HepG2 (cell line): Measurements from ENCODE around the gene OR1Q1. TPM values are rescaled to one million over a fixed set of nuclear protein-coding genes. Genes with fewer than 3 reads are reported as not detected.
A peak's percentile ranks its signal among the peaks of the same experiment; 100 is the strongest.

ENCODE experiments used
- ATAC-seq: fragments of 200-7000 bp; cut with Tn5 transposase; 3 replicates; pipeline ENCODE4 v1.9.1; 2020; ENCODE audit warnings: mild to moderate bottlenecking, moderate library complexity
- BruUV-seq: library from RNA; stranded (reverse); fragments of 400-500 nt; replicated peaks from 2 replicates; lab custom pipeline; 2021; lab: Mats Ljungman, UMichigan
- CTCF ChIA-PET: fragments of 300-600 bp; formaldehyde crosslinking; extraction: SDS; loops from one replicate; lab custom pipeline; 2021; ENCODE audit warnings: low total read pairs, inconsistent platforms, low intra/inter-chr PET ratio; lab: Yijun Ruan, JAX
- POLR2A ChIA-PET: fragments of 350-600 bp; sonication (Branson Sonifier 250); formaldehyde crosslinking; loops from one replicate; lab custom pipeline; 2020; ENCODE audit warnings: antibody characterized with exemption, inconsistent platforms; lab: Yijun Ruan, JAX
- DNase-seq: peaks from one replicate; pipeline ENCODE4 v3.0.0-alpha.2; 2015; ENCODE audit warnings: low spot score
- FAIRE-seq: peaks from 3 replicates; lab custom pipeline; 2011; peaks lifted over from hg19 to GRCh38; lab: Jason Lieb, UNC
- H2AFZ ChIP-seq: one replicate; pipeline ENCODE4 v1.6.1; 2011; ENCODE audit warnings: low read length, inconsistent platforms
- H3K27ac ChIP-seq: fragments of 300-600 bp; 3 replicates; pipeline ENCODE4 v1.8.0; 2011; ENCODE audit warnings: mixed run types, mild to moderate bottlenecking, mixed read lengths, low read length, inconsistent platforms; ENCODE audit not compliant: insufficient read depth; ENCODE audit errors: extremely low read length
- H3K27me3 ChIP-seq, 2 experiments: fragments of 200-600 bp in 1 of 2; 2 replicates in 1 of 2; 3 replicates in 1 of 2; pipeline versions ENCODE4 v1.6.0 to v1.8.0; 2011; ENCODE audit warnings: low read length in 2 of 2, mild to moderate bottlenecking in 2 of 2, moderate library complexity in 2 of 2, inconsistent platforms in 1 of 2; ENCODE audit not compliant: insufficient read depth in 2 of 2, control insufficient read depth in 1 of 2
- H3K36me3 ChIP-seq, 2 experiments: fragments of 200-600 bp in 1 of 2; replicated peaks in 1 of 2; 2 replicates in 1 of 2; 3 replicates in 1 of 2; pipeline versions ENCODE4 v1.5.1 to v1.8.0; 2011; ENCODE audit warnings: low read length in 2 of 2, inconsistent platforms in 1 of 2; ENCODE audit not compliant: insufficient read depth in 2 of 2, control insufficient read depth in 1 of 2
- H3K4me1 ChIP-seq: 2 replicates; pipeline ENCODE4 v1.5.1; 2012; ENCODE audit warnings: low read length, inconsistent platforms; ENCODE audit not compliant: insufficient read depth
- H3K4me2 ChIP-seq: 2 replicates; pipeline ENCODE4 v1.6.0; 2011; ENCODE audit warnings: low read depth, low read length, inconsistent platforms
- H3K4me3 ChIP-seq, 3 experiments: fragments of 200-600 bp in 1 of 3; sonication (generic), shearing (Covaris generic) in 1 of 3; replicated peaks in 1 of 3; 2 replicates each; pipeline ENCODE4 v1.5.1; 2011 to 2016; ENCODE audit warnings: low read length in 3 of 3, inconsistent platforms in 2 of 3, low read depth in 2 of 3, mild to moderate bottlenecking in 2 of 3, control low read depth in 1 of 3, mixed read lengths in 1 of 3; ENCODE audit not compliant: insufficient read depth in 1 of 3
- H3K79me2 ChIP-seq: one replicate; pipeline ENCODE4 v1.6.1; 2011; ENCODE audit warnings: low read length, inconsistent platforms; ENCODE audit not compliant: insufficient read depth
- H3K9ac ChIP-seq: 2 replicates; pipeline ENCODE4 v1.6.0; 2011; ENCODE audit warnings: mild to moderate bottlenecking, low read depth, low read length, inconsistent platforms; ENCODE audit not compliant: insufficient read depth
- H3K9me3 ChIP-seq: 2 replicates; pipeline ENCODE4 v1.5.1; 2012; ENCODE audit warnings: mild to moderate bottlenecking, low read length
- H4K20me1 ChIP-seq: 2 replicates; pipeline ENCODE4 v1.6.0; 2011; ENCODE audit warnings: inconsistent platforms, mild to moderate bottlenecking, low read length, moderate library complexity; ENCODE audit not compliant: insufficient read depth
- MEIS2 ChIP-seq: sonication (generic); formaldehyde crosslinking; IDR thresholded peaks from 2 replicates; pipeline ENCODE4 v1.9.0; 2021; ENCODE audit warnings: mild to moderate bottlenecking, missing genetic modification reagents
- MIER2 ChIP-seq: IDR thresholded peaks from 2 replicates; pipeline ENCODE4 v1.6.1; 2016; ENCODE audit warnings: missing biosample characterization, missing genetic modification reagents
- REST ChIP-seq, 2 experiments: IDR thresholded peaks; 2 replicates each; pipeline ENCODE4 v1.6.1; 2011 to 2012; ENCODE audit warnings: low read length in 2 of 2, borderline replicate concordance in 1 of 2, low read depth in 1 of 2, mild to moderate bottlenecking in 1 of 2, moderate library complexity in 1 of 2
- SPEN ChIP-seq: sonication (generic); formaldehyde crosslinking; IDR thresholded peaks from 2 replicates; pipeline ENCODE4 v1.5.1; 2020; ENCODE audit warnings: low read depth, mild to moderate bottlenecking, missing genetic modification reagents
- WGBS: methylation state at CpG from one replicate; pipeline ENCODE4 v1.1.6; 2017; ENCODE audit warnings: low lambda C conversion rate; 5-methylcytosine and 5-hydroxymethylcytosine counted together
- in situ Hi-C: cut with HindIII; loops from 2 replicates; pipeline ENCODE4 v1.10.0; 2017; ENCODE audit warnings: low pct_unique_long_range_greater_than_20kb; ENCODE audit not compliant: extremely low pct_ligation_motif_present
- intact Hi-C: fragments of 100-400 bp; cut with micrococcal nuclease; formaldehyde crosslinking; loops from one replicate; pipeline ENCODE4 v1.10.0; 2022; ENCODE audit not compliant: unreplicated experiment
- polyA plus RNA-seq, 8 experiments: library from polyadenylated mRNA; depleted of rRNA in 3 of 8; stranded (reverse) in 7 of 8; unstranded in 1 of 8; fragments of >200 nt; fragmentation: Illumina TruSeq in 4 of 8; extraction: Trizol in 4 of 8; gene quantifications; 2 replicates each; pipeline versions ENCODE4 v1.2.1 to v1.2.3, GENCODE V29; 2011 to 2016; ENCODE audit warnings: low read depth in 4 of 8, missing spikeins in 1 of 8, mixed read lengths in 1 of 8; ENCODE audit not compliant: insufficient read depth in 1 of 8
- total RNA-seq, 5 experiments: library from RNA; depleted of rRNA; stranded (reverse); fragments of >200 nt; fragmentation: Illumina TruSeq; extraction: Trizol; gene quantifications; 2 replicates each; pipeline ENCODE4 v1.2.3, GENCODE V29; 2016; ENCODE audit warnings: low read depth in 1 of 5
- TF ChIP-seq, protein P1 (sequence below): sonication (generic); formaldehyde crosslinking; IDR thresholded peaks from 2 replicates; pipeline ENCODE4 v1.9.0; 2021; ENCODE audit warnings: missing genetic modification reagents, mild to moderate bottlenecking, borderline replicate concordance

The OR1Q1 gene
- total and polyA plus RNA-seq, 2 of the 13 experiments (the other 11 are each of a cell fraction or from before 2014, with no cell fraction given), result 0.12 TPM; not detected in 1

DNA sequence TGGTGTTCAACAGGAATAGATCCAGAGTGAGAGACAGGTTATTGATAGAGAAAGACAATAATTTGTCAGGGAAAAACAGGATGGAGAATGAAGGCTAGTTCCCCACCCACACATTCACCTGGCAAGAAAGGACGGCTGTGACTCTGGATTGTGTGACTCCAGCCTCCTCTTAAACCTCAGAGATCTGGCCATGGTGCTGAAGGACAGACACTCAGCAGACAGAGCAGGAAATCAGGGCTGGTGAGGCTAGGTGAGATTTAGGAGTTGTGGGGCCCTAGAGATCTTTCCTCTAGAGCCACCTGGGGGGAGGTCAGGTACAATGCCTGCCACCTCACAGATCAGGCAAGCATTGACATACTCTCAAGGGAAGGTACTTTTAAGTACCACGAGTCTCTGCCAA, 27.7 kb downstream of the OR1Q1 start:
- FAIRE-seq (no peak), DNase-seq (no peak)
- CTCF ChIA-PET, result no interaction called here
- H3K27me3 ChIP-seq, result no peaks in the 10 kb centered on the region
- no peak overlapping the region for H2AFZ ChIP-seq
- H3K4me3 ChIP-seq, result no peak overlapping the region
- TF ChIP-seq REST (IDR thresholded peaks at IDR 0.05; ENCODE audit: borderline replicate concordance in 1 of 2, low read depth in 1 of 2, low read length in 2 of 2) (peak; percentile 57 to 93), SPEN (no peak), MEIS2 (CRISPR knock-in tag) (no peak), MIER2 (peak; percentile 93)
- TF ChIP-seq, protein P1, sequence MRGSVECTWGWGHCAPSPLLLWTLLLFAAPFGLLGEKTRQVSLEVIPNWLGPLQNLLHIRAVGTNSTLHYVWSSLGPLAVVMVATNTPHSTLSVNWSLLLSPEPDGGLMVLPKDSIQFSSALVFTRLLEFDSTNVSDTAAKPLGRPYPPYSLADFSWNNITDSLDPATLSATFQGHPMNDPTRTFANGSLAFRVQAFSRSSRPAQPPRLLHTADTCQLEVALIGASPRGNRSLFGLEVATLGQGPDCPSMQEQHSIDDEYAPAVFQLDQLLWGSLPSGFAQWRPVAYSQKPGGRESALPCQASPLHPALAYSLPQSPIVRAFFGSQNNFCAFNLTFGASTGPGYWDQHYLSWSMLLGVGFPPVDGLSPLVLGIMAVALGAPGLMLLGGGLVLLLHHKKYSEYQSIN (CRISPR knock-in tag), result no peak
- TF ChIP-seq, all 625 proteins: peak for 2
- POLR2A ChIA-PET, result no interaction called here
- intact Hi-C loops (no loop called here), in situ Hi-C loops (no loop called here)
- Histone ChIP-seq H3K27ac (no peak overlapping the region), H3K9me3 (no peaks in the 10 kb centered on the region), H3K4me1 (no peaks in the 10 kb centered on the region), H4K20me1 (0 out of 2 replicates have a peak, but pooled peaks cover 3% of the 10 kb centered on the region), H3K4me2 (no peak overlapping the region), H3K9ac (no peak overlapping the region), H3K79me2 (no peaks in the 10 kb centered on the region), H3K36me3 (no peaks in the 10 kb centered on the region)
- ATAC-seq, result no peak
- BruUV-seq, result no TSS peak
- WGBS, result 0% methylated on average over 1 of the region's 2 CpGs
